ENCODE measurements around the gene MAP4K4.

DNA sequence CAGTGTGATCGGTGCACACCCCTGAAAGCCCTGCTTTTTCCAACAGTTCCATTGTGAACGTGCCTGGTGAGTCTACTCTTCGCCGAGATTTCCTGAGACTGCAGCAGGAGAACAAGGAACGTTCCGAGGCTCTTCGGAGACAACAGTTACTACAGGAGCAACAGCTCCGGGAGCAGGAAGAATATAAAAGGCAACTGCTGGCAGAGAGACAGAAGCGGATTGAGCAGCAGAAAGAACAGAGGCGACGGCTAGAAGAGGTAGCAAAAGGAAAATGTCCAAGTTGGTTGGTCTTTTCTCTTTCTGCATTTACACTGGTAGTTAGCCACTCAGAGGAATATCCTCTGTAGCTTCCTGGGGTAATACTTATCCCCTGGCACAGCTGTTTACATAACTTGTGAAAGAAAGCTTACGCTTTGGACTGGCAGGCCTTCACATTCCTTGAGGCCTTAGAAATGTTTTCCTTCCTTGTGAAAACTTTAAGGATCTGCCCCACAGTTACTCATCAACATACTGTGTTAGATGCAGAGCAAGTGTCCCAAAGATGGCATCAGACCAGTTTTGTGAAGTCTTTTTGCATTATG is 146.6 kb downstream of the MAP4K4 start:
- TF ChIP-seq ZNF274 (IDR thresholded peaks at IDR 0.05; ENCODE audit: low read depth, low read length) (no peak), SUZ12 (IDR thresholded peaks at IDR 0.05; ENCODE audit: extremely low read depth, insufficient read depth, insufficient read length) (no peak), YY1 (IDR thresholded peaks at IDR 0.05; ENCODE audit: insufficient read depth, insufficient read length) (no peak)
